NK-92 treated with Interleukin-12 subunit alpha and Interleukin-12 subunit beta, amount 100 ng/mL, for 24 hours (cell line): ENCODE results near the gene BCL2.

Experiments
- DNase-seq: peaks from one replicate; lab custom pipeline; 2025; lab: John Stamatoyannopoulos, UW

BCL2 gene

GRCh38 chr18:63326011-63326410 lies 6.4 kb upstream of the BCL2 start:
- no peak for DNase-seq

GRCh38 chr18:63325086-63325686 lies 5.6 kb upstream of the BCL2 start:
- DNase-seq = no peak

GRCh38 chr18:63322908-63323634 lies 3.5 kb upstream of the BCL2 start:
- DNase-seq = peak; percentile 43

GRCh38 chr18:63322206-63322605 lies 2.6 kb upstream of the BCL2 start:
- DNase-seq = no peak

- DNase-seq = no peak
These were observed 1.7 kb upstream of the BCL2 start for GRCh38 chr18:63321291-63321690.

GRCh38 chr18:63320975-63321265 lies 1.4 kb upstream of the BCL2 start:
- peak; percentile 18 for DNase-seq

GRCh38 chr18:63320123-63320974 lies 780 bp upstream of the BCL2 start:
- DNase-seq = peak; percentile 72

- DNase-seq = no peak
These were observed 633 bp downstream of the BCL2 start for GRCh38 chr18:63318889-63319382.

GRCh38 chr18:63317982-63318888 lies 1.3 kb downstream of the BCL2 start:
- DNase-seq = peak; percentile 30

- DNase-seq = no peak
These were observed 2.0 kb downstream of the BCL2 start for GRCh38 chr18:63317556-63317946.

- no peak for DNase-seq
These were observed 2.7 kb downstream of the BCL2 start for GRCh38 chr18:63316612-63317555.

GRCh38 chr18:63315876-63316275 lies 3.7 kb downstream of the BCL2 start:
- DNase-seq = no peak

- DNase-seq = no peak
These were observed 4.4 kb downstream of the BCL2 start for GRCh38 chr18:63315131-63315662.

GRCh38 chr18:63314062-63314790 lies 5.3 kb downstream of the BCL2 start:
- DNase-seq = no peak

- no peak for DNase-seq
These were observed 6.1 kb downstream of the BCL2 start for GRCh38 chr18:63313396-63313917.

- DNase-seq = no peak
These were observed 6.7 kb downstream of the BCL2 start for GRCh38 chr18:63312737-63313395.

GRCh38 chr18:63312019-63312409 lies 7.6 kb downstream of the BCL2 start:
- DNase-seq = no peak

- no peak for DNase-seq
These were observed 8.2 kb downstream of the BCL2 start for GRCh38 chr18:63311118-63312018.
